Tibial nerve (tissue), 4 donors: Measurements from ENCODE around the gene SDK1.

ENCODE experiments used
- CTCF ChIP-seq, 5 experiments: fragments of 200-600 bp in 3 of 5; fragments of 450-650 bp in 2 of 5; sonication (generic) in 3 of 5; IDR thresholded peaks; one replicate each; pipeline ENCODE4 v1.5.1; 2016 to 2019; ENCODE audit warnings: antibody characterized with exemption in 5 of 5, mild to moderate bottlenecking in 3 of 5, moderate library complexity in 2 of 5
- EP300 ChIP-seq, 2 donors: sonication (generic); formaldehyde crosslinking; IDR thresholded peaks; one replicate each; pipeline ENCODE4 v1.6.1; 2017; ENCODE audit warnings: antibody characterized with exemption in 2 of 2, mild to moderate bottlenecking in 1 of 2
- POLR2A ChIP-seq, 2 donors: fragments of 450-650 bp; IDR thresholded peaks; one replicate each; pipeline ENCODE4 v1.6.1; 2017; ENCODE audit warnings: antibody characterized with exemption in 2 of 2, mild to moderate bottlenecking in 2 of 2, moderate library complexity in 2 of 2

- TF ChIP-seq CTCF (IDR thresholded peaks at IDR 0.05) (no peak), EP300 (IDR thresholded peaks at IDR 0.05) (no peak), POLR2A (IDR thresholded peaks at IDR 0.05) (no peak)
These were observed 815.0 kb downstream of the SDK1 start for GRCh38 chr7:4115941-4116610.
